CD4-positive, alpha-beta memory T cell (primary cell): ENCODE data around the gene VWA2. TPM values are rescaled to one million over a fixed set of nuclear protein-coding genes. Genes with fewer than 3 reads are reported as not detected.

Source experiments
- CTCF ChIA-PET: fragments of 350-600 bp; sonication (Branson Sonifier 250); formaldehyde crosslinking; loops from one replicate; lab custom pipeline; 2021; ENCODE audit warnings: inconsistent platforms; ENCODE audit not compliant: partially characterized antibody; lab: Charles Lee
- POLR2A ChIA-PET: fragments of 350-600 bp; sonication (Branson Sonifier 250); formaldehyde crosslinking; loops from one replicate; lab custom pipeline; 2021; ENCODE audit not compliant: partially characterized antibody; lab: Charles Lee
- DNase-seq, 5 donors: peaks; one replicate each; pipeline versions ENCODE4 v3.0.0 to v3.0.0-alpha.2; 2020 to 2022; ENCODE audit warnings: mixed read lengths in 1 of 5
- H3K27ac ChIP-seq: one replicate; pipeline ENCODE4 v1.7.0; 2013; ENCODE audit warnings: low read depth, low read length
- H3K27me3 ChIP-seq: 2 replicates; pipeline ENCODE4 v1.7.0; 2013; ENCODE audit warnings: mild to moderate bottlenecking, low read length, moderate library complexity; ENCODE audit not compliant: insufficient read depth
- H3K36me3 ChIP-seq: 2 replicates; pipeline ENCODE4 v1.7.0; 2013; ENCODE audit warnings: mild to moderate bottlenecking, low read length, moderate library complexity; ENCODE audit not compliant: insufficient read depth
- H3K4me1 ChIP-seq: 2 replicates; pipeline ENCODE4 v1.7.0; 2013; ENCODE audit warnings: mild to moderate bottlenecking, low read length, moderate library complexity; ENCODE audit not compliant: insufficient read depth
- H3K4me3 ChIP-seq, 2 donors: one replicate each; pipeline ENCODE4 v1.7.0; 2013; ENCODE audit warnings: low read length in 2 of 2, mild to moderate bottlenecking in 1 of 2
- H3K9me3 ChIP-seq, 2 donors: one replicate each; pipeline ENCODE4 v1.7.0; 2013; ENCODE audit warnings: low read length in 2 of 2, control low read depth in 1 of 2; ENCODE audit not compliant: control insufficient read depth in 1 of 2
- H3K27ac Mint-ChIP-seq, 7 donors: one replicate each; pipeline ENCODE4 v1.8.0; 2020 to 2021; ENCODE audit warnings: mixed read lengths in 7 of 7, mild to moderate bottlenecking in 6 of 7, inconsistent platforms in 3 of 7, moderate library complexity in 3 of 7
- H3K27me3 Mint-ChIP-seq, 2 donors: one replicate each; pipeline ENCODE4 v1.8.0; 2020 to 2021; ENCODE audit warnings: mixed read lengths in 2 of 2
- H3K36me3 Mint-ChIP-seq, 2 donors: one replicate each; pipeline ENCODE4 v1.8.0; 2020 to 2021; ENCODE audit warnings: mixed read lengths in 2 of 2, inconsistent platforms in 1 of 2, mild to moderate bottlenecking in 1 of 2
- H3K4me1 Mint-ChIP-seq, 4 donors: one replicate each; pipeline ENCODE4 v1.8.0; 2020 to 2021; ENCODE audit warnings: mixed read lengths in 4 of 4, mild to moderate bottlenecking in 1 of 4
- H3K4me3 Mint-ChIP-seq, 8 donors: one replicate each; pipeline ENCODE4 v1.8.0; 2020 to 2021; ENCODE audit warnings: mixed read lengths in 8 of 8, mild to moderate bottlenecking in 7 of 8, moderate library complexity in 6 of 8, inconsistent platforms in 3 of 8
- H3K9me3 Mint-ChIP-seq, 8 donors: one replicate each; pipeline ENCODE4 v1.8.0; 2020 to 2021; ENCODE audit warnings: mixed read lengths in 8 of 8, mild to moderate bottlenecking in 5 of 8, inconsistent platforms in 3 of 8, moderate library complexity in 1 of 8
- intact Hi-C: fragments of 100-400 bp; cut with micrococcal nuclease; formaldehyde crosslinking; loops from one replicate; pipeline ENCODE4 v1.15.1; 2023
- polyA plus RNA-seq, 2 donors: library from polyadenylated mRNA; unstranded; fragments of 300-500 nt; fragmentation: Illumina TruSeq; gene quantifications; one replicate each; pipeline ENCODE4 v1.2.3, GENCODE V29; 2021
- total RNA-seq, 2 experiments: library from RNA; stranded (reverse); gene quantifications; one replicate each; pipeline ENCODE4 v1.2.3, GENCODE V29; 2021

VWA2 gene
- total and polyA plus RNA-seq, 4 experiments from 2014 or later, result not detected

DNA sequence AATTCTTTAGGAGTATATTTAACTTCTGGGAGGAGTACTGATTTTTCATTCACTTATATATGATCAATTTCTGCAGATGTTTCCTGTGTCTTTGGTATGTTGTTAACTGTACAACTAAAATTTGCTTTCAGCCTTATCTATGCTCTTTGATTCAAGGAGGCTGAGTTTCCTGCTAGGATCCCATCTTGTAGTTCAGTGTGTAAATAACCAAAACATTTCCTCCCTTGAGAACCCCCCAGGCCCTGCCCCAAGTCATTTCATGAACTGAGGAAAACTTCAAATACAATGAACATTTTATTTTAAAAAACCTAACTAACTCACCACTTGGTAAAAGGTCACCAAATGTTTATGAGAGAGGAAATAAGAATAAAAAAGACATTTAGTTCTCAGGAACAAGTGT, 55.5 kb downstream of the VWA2 start:
- POLR2A ChIA-PET, result no interaction called here
- CTCF ChIA-PET, result interaction anchor here (2.0 kb wide), 1 partner anchor 9 kb away, joined by 5 read pairs; no protein-coding TSS in a partner anchor

DNA sequence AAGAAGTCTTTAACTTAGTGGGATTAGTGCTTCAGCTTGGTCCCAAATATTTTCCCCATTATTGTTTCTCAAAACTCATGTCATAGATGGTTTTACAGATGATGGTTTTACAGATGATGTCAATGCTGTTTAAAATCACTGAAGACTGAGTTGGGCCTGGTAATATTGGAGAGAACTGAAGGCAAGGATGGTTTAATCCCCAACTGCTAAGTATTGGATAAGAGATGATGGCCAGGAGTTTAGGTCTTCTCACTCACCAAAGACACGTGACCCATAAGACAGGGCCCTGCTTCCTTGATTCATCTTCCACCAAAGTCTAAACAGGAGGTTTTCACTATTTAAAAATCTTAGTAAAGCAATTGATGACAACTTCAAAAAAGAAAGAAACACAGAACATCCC, 56.3 kb downstream of the VWA2 start:
- intact Hi-C loops, result no loop called here
- peaks cover 0 to 26% (median 23%) of the 10 kb centered on the region in 8 donors for H3K9me3 Mint-ChIP-seq
- H3K4me3 Mint-ChIP-seq, result no peak overlapping the region
- no peaks in the 10 kb centered on the region for H3K4me1 ChIP-seq
- H3K36me3 Mint-ChIP-seq, result peaks cover 43 to 45% of the 10 kb centered on the region in 2 donors
- no peaks in the 10 kb centered on the region for H3K36me3 ChIP-seq
- no peak overlapping the region for H3K4me3 ChIP-seq
- no peaks in the 10 kb centered on the region for H3K27me3 ChIP-seq
- no peaks in the 10 kb centered on the region for H3K27me3 Mint-ChIP-seq
- ChIA-PET CTCF (interaction anchor here (1.5 kb wide), 1 partner anchor 9 kb away, joined by 6 read pairs; no protein-coding TSS in a partner anchor), POLR2A (no interaction called here)
- H3K9me3 ChIP-seq, result peaks cover 0 to 5% of the 10 kb centered on the region in 2 donors
- DNase-seq, result no peak
- H3K4me1 Mint-ChIP-seq, result no peaks in the 10 kb centered on the region
- H3K27ac Mint-ChIP-seq, result no peak overlapping the region
- H3K27ac ChIP-seq, result no peak overlapping the region

More for the DNA sequence above, 55.5 kb downstream of the VWA2 start:
- Histone ChIP-seq H3K27ac (no peak overlapping the region), H3K36me3 (no peaks in the 10 kb centered on the region), H3K4me1 (no peaks in the 10 kb centered on the region), H3K9me3 (peaks cover 0 to 5% of the 10 kb centered on the region in 2 donors), H3K4me3 (no peak overlapping the region), H3K27me3 (no peaks in the 10 kb centered on the region)
- no peak for DNase-seq
- no peaks in the 10 kb centered on the region for H3K4me1 Mint-ChIP-seq
- H3K4me3 Mint-ChIP-seq, result peak overlapping the region in 1 of 8 donors; percentile 14
- peaks cover 35 to 43% of the 10 kb centered on the region in 2 donors for H3K36me3 Mint-ChIP-seq
- peaks cover 0 to 26% (median 23%) of the 10 kb centered on the region in 8 donors for H3K9me3 Mint-ChIP-seq
- H3K27ac Mint-ChIP-seq, result no peak overlapping the region
- no peaks in the 10 kb centered on the region for H3K27me3 Mint-ChIP-seq
- intact Hi-C loops, result no loop called here

DNA sequence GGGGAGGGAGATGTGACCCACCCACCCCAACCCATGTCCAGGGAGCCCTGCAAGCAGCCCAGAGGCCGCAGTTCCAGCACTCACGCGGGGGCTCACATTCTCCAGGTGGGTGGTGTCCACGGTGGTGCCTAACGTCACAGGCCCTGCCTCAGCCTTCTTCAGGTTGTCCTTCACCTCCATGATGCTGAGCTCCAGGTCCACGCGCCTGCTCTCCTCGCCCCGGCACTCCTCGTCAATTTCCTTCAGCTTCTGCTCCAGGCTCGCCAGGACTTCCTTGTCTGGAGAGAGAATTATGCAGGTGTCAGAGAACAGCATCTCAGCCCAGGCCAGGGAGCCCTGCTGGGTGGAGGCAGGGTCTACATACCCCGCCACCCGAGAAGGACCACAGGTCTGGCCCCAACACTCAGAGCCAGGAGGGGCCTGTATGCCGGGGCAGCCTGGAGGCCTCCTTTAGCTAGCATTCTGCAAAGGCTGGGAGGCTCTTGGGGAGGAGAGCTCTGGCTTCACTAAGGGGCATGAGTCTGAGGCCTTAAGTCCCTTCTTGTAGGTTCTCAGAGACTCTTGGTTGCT, 58.2 kb downstream of the VWA2 start:
- H3K4me1 Mint-ChIP-seq, result no peaks in the 10 kb centered on the region
- no peak overlapping the region for H3K4me3 ChIP-seq
- peaks cover 0 to 26% (median 23%) of the 10 kb centered on the region in 8 donors for H3K9me3 Mint-ChIP-seq
- intact Hi-C loops, result no loop called here
- ChIA-PET POLR2A (no interaction called here), CTCF (interaction anchor here (1.0 kb wide), 1 partner anchor 489 kb away, joined by 3 read pairs; no protein-coding TSS in a partner anchor)
- no peaks in the 10 kb centered on the region for H3K36me3 ChIP-seq
- H3K9me3 ChIP-seq, result peaks cover 0 to 5% of the 10 kb centered on the region in 2 donors
- no peak overlapping the region for H3K27ac Mint-ChIP-seq
- DNase-seq, result no peak
- H3K27me3 Mint-ChIP-seq, result no peaks in the 10 kb centered on the region
- no peaks in the 10 kb centered on the region for H3K27me3 ChIP-seq
- peaks cover 45 to 50% of the 10 kb centered on the region in 2 donors for H3K36me3 Mint-ChIP-seq
- no peaks in the 10 kb centered on the region for H3K4me1 ChIP-seq
- no peak overlapping the region for H3K27ac ChIP-seq
- H3K4me3 Mint-ChIP-seq, result no peak overlapping the region

- Mint-ChIP-seq H3K4me1 (peaks cover 5 to 13% (median 8%) of the 10 kb centered on the region in 4 donors), H3K9me3 (peaks cover 0 to 18% (median 15%) of the 10 kb centered on the region in 8 donors), H3K27ac (no peak overlapping the region), H3K4me3 (no peak overlapping the region), H3K27me3 (no peaks in the 10 kb centered on the region), H3K36me3 (peaks cover 40 to 41% of the 10 kb centered on the region in 2 donors)
- no peak overlapping the region for H3K27ac ChIP-seq
- ChIA-PET CTCF (interaction anchor here (1.4 kb wide), 1 partner anchor 12 kb away, joined by 3 read pairs; no protein-coding TSS in a partner anchor), POLR2A (no interaction called here)
- H3K4me3 ChIP-seq, result no peak overlapping the region
- intact Hi-C loops, result loop anchor here (5.0 kb wide), 1 partner anchor 242 kb away; no protein-coding TSS in a partner anchor
- DNase-seq, result no peak
- H3K4me1 ChIP-seq, result peaks cover 7% of the 10 kb centered on the region
- H3K36me3 ChIP-seq, result no peaks in the 10 kb centered on the region
- no peaks in the 10 kb centered on the region for H3K27me3 ChIP-seq
- peaks cover 0 to 5% of the 10 kb centered on the region in 2 donors for H3K9me3 ChIP-seq
These were observed 61.1 kb downstream of the VWA2 start for GRCh38 chr10:114300036-114300645.

GRCh38 chr10:114301177-114301576, 62.1 kb downstream of the VWA2 start:
- H3K36me3 Mint-ChIP-seq, result peaks cover 29 to 32% of the 10 kb centered on the region in 2 donors
- H3K27ac ChIP-seq, result no peak overlapping the region
- no peak overlapping the region for H3K4me3 Mint-ChIP-seq
- no peaks in the 10 kb centered on the region for H3K36me3 ChIP-seq
- CTCF ChIA-PET, result interaction anchor here (1.4 kb wide), 1 partner anchor 11 kb away, joined by 3 read pairs; no protein-coding TSS in a partner anchor
- no peaks in the 10 kb centered on the region for H3K27me3 Mint-ChIP-seq
- no peak overlapping the region for H3K4me3 ChIP-seq
- peaks cover 7% of the 10 kb centered on the region for H3K4me1 ChIP-seq
- H3K4me1 Mint-ChIP-seq, result peaks cover 5 to 13% (median 8%) of the 10 kb centered on the region in 4 donors
- no peak overlapping the region for H3K27ac Mint-ChIP-seq
- no peaks in the 10 kb centered on the region for H3K27me3 ChIP-seq
- H3K9me3 ChIP-seq, result peaks cover 0 to under 1% of the 10 kb centered on the region in 2 donors
- H3K9me3 Mint-ChIP-seq, result peaks cover 0 to 9% (median 5%) of the 10 kb centered on the region in 8 donors
- no peak for DNase-seq
- intact Hi-C loops, result loop anchor here (5.0 kb wide), 1 partner anchor 241 kb away; no protein-coding TSS in a partner anchor
- POLR2A ChIA-PET, result no interaction called here

DNA sequence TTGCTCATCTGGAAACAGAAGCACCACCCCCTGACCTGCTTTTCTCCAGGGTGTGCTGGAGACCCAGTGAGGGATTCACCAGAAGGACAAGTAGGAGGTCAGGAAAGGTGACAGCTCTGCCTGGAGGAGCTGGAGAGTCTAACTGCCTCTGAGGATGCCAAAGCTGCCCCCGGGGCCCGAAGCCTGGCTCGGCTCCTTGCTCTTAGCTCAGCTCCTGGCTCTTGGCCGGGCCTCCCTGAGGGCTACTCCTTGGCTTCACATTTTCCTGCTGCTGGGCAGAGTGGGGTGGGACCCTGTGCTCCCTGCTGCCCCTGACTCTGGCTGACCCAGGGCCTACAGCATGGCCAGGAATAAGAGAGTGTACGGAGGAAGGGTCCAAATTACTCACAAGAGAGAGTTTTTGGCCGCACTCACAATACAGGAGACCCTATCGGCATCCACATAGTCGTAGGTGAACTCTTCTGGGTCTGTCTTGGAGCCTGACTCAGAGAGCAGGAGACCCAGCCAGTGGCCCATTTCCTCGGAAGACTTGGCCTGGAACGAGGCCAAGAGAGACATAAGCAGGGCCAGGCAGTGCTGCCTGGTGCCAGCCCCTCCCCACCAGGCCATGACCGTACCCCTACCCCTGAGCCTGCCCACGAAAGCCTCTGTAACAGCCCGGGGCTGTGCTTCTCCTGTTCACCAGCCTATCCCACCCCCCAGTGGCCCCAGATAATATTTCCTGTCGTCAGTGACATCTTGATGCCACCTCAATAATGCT, 63.1 kb downstream of the VWA2 start:
- no peak overlapping the region for H3K27ac Mint-ChIP-seq
- no peaks in the 10 kb centered on the region for H3K27me3 ChIP-seq
- H3K4me3 Mint-ChIP-seq, result peak overlapping the region in 1 of 8 donors; percentile 25
- CTCF ChIA-PET, result interaction anchor here (1.3 to 4.2 kb wide), 4 partner anchors 24 to 488 kb away, joined by 4 to 86 read pairs (median 14); no protein-coding TSS in a partner anchor
- intact Hi-C loops, result loop anchor here (5.0 kb wide), 1 partner anchor 240 kb away; no protein-coding TSS in a partner anchor
- H3K4me3 ChIP-seq, result no peak overlapping the region
- peaks cover 0 to 4% (median 0%) of the 10 kb centered on the region in 8 donors for H3K9me3 Mint-ChIP-seq
- POLR2A ChIA-PET, result no interaction called here
- H3K9me3 ChIP-seq, result no peaks in the 10 kb centered on the region
- DNase-seq, result no peak
- peaks cover 5 to 13% (median 8%) of the 10 kb centered on the region in 4 donors for H3K4me1 Mint-ChIP-seq
- no peaks in the 10 kb centered on the region for H3K36me3 ChIP-seq
- peaks cover 20 to 24% of the 10 kb centered on the region in 2 donors for H3K36me3 Mint-ChIP-seq
- H3K4me1 ChIP-seq, result peaks cover 7% of the 10 kb centered on the region
- no peak overlapping the region for H3K27ac ChIP-seq
- H3K27me3 Mint-ChIP-seq, result no peaks in the 10 kb centered on the region
